Endothelial cell of umbilical vein (primary cell): ENCODE results near the gene TSEN2.

Experiments
- EZH2 ChIP-seq: IDR thresholded peaks from 2 replicates; pipeline ENCODE4 v1.6.1; 2012; ENCODE audit warnings: borderline replicate concordance, low read depth, mild to moderate bottlenecking, moderate library complexity, low read length, inconsistent platforms; ENCODE audit not compliant: severe bottlenecking
- POLR2A ChIP-seq: IDR thresholded peaks from 2 replicates; pipeline ENCODE4 v1.6.1; 2012; ENCODE audit warnings: low read depth, mild to moderate bottlenecking, control low read depth, low read length

- TF ChIP-seq EZH2 (no peak), POLR2A (no peak)
Observed at GRCh38 chr3:12557473-12558100, 73.3 kb downstream of the TSEN2 start.
